ENCODE measurements around the gene EPB41L4A.

GRCh38 chr5:112248623-112249022, 170.5 kb downstream of the EPB41L4A start:
- no peak for TF ChIP-seq CTCF (IDR thresholded peaks at IDR 0.05)
- TF ChIP-seq POLR2A (IDR thresholded peaks at IDR 0.05), result no peak

Measured in transverse colon (tissue), 3 donors.